Mucosa of descending colon (tissue), 3 donors: Measurements from ENCODE around the gene FRMD4A. TPM values are rescaled to one million over a fixed set of nuclear protein-coding genes. Genes with fewer than 3 reads are reported as not detected.
A peak's percentile ranks its signal among the peaks of the same experiment; 100 is the strongest.

Source experiments
- ATAC-seq: fragments of 200-7000 bp; cut with Tn5 transposase; one replicate; pipeline ENCODE4 v1.9.1; 2020; ENCODE audit warnings: mild to moderate bottlenecking, moderate library complexity
- DNase-seq, 3 donors: peaks; one replicate each; pipeline ENCODE4 v3.0.0-alpha.2; 2020
- H3K36me3 ChIP-seq: fragments of 200-600 bp; one replicate; pipeline ENCODE4 v1.8.0; 2021; ENCODE audit warnings: low read depth, mild to moderate bottlenecking
- H3K4me1 ChIP-seq: fragments of 200-600 bp; one replicate; pipeline ENCODE4 v1.8.0; 2021; ENCODE audit warnings: low read depth, mild to moderate bottlenecking
- H3K4me3 ChIP-seq: fragments of 200-600 bp; one replicate; pipeline ENCODE4 v1.8.0; 2021; ENCODE audit warnings: mild to moderate bottlenecking
- H3K9me3 ChIP-seq: fragments of 200-600 bp; one replicate; pipeline ENCODE4 v1.8.0; 2021; ENCODE audit warnings: mild to moderate bottlenecking
- CTCF ChIP-seq: fragments of 200-600 bp; IDR thresholded peaks from one replicate; pipeline ENCODE4 v1.8.0; 2022; ENCODE audit warnings: antibody characterized with exemption, mild to moderate bottlenecking
- intact Hi-C, 2 donors: fragments of 100-400 bp; cut with DNase I in 1 of 2; cut with micrococcal nuclease in 1 of 2; formaldehyde crosslinking; loops; one replicate each; pipeline versions ENCODE4 v1.11.0 to v1.11.1; 2022; cut with DNase I, micrococcal nuclease
- total RNA-seq, 3 donors: library from RNA; stranded (reverse); fragmentation: NEBNext Ultra II Directional in 2 of 3; extraction: Animal tissue kit (Norgen Biotek cat#: 25700) in 2 of 3; gene quantifications; one replicate each; pipeline versions ENCODE4 v1.2.1 to v1.2.4, GENCODE V29; 2021 to 2023
- donor health status: DM: no; HTN: no; CAD: no; lungs with moderate emphysema.
- donor health status: DM: no; HTN: no; CAD: no.
- donor health status: DM: no; HTN: yes; CAD: no.

Gene FRMD4A
- total RNA-seq, 3 donors from 2014 or later = 9.8 to 40.6 (median 17.2) TPM

DNA sequence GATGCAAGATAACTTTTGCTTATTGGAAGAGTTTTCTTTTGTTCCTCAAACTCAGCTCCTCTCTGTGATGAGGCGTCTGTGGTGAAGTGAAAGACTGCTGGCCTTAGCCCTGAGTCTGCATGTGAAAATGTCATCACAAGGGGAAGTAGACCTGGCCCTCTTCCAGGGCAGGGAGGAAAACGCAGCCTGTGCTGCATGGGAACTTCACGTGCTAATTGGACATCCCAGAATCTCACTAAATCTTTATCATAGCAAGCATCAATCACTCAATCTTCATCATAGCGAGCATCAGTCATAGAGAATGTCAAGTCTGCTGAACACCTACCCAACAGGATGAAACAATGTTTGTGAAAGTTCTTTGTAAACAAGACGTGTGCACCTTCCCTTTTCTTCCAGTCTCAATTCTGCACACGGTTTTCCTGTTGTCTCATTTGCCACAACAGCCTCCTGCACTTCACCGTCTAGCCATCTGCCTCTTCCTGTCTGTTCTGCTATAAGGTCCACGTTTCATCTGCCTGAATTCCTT, 314.6 kb downstream of the FRMD4A start:
- DNase-seq = peak in 1 of 3 donors; percentile 45
- no peak for TF ChIP-seq CTCF
- Histone ChIP-seq H3K9me3 (no peaks in the 10 kb centered on the region), H3K4me3 (no peak overlapping the region), H3K36me3 (no peaks in the 10 kb centered on the region), H3K4me1 (no peaks in the 10 kb centered on the region)
- intact Hi-C loops = no loop called here
- peak; percentile 40 for ATAC-seq

DNA sequence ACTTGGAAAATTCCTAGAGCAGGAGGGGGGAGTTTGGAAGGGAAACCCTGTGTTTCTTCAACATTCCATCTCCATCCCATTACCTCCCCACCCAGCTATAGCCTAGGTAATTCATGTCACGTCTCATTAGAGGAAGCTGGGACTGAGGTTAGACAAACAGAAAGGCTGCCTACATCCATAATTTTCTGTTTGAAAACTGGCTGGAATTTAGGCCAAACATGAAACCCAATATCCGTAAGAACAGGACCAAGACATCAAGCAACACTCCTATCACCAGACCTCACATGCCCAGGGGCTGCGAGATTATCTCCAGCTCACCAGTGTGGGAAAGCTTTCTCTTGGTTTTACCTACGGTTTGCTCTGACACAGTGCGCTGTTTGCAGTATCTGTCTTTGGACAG, 316.3 kb downstream of the FRMD4A start:
- Histone ChIP-seq H3K4me1 (no peaks in the 10 kb centered on the region), H3K9me3 (no peaks in the 10 kb centered on the region), H3K4me3 (no peak overlapping the region), H3K36me3 (no peaks in the 10 kb centered on the region)
- DNase-seq (no peak), ATAC-seq (no peak)
- TF ChIP-seq CTCF = no peak
- intact Hi-C loops = no loop called here

GRCh38 chr10:14010769-14011574, 319.8 kb downstream of the FRMD4A start:
- Histone ChIP-seq H3K9me3 (no peaks in the 10 kb centered on the region), H3K4me1 (no peaks in the 10 kb centered on the region), H3K36me3 (no peaks in the 10 kb centered on the region), H3K4me3 (no peak overlapping the region)
- intact Hi-C loops = no loop called here
- TF ChIP-seq CTCF = no peak
- ATAC-seq = no peak
- DNase-seq = no peak

GRCh38 chr10:14010101-14010558, 320.6 kb downstream of the FRMD4A start:
- Histone ChIP-seq H3K9me3 (no peaks in the 10 kb centered on the region), H3K4me3 (no peak overlapping the region), H3K36me3 (no peaks in the 10 kb centered on the region), H3K4me1 (no peaks in the 10 kb centered on the region)
- intact Hi-C loops = no loop called here
- no peak for TF ChIP-seq CTCF
- ATAC-seq = no peak
- DNase-seq = no peak

DNA sequence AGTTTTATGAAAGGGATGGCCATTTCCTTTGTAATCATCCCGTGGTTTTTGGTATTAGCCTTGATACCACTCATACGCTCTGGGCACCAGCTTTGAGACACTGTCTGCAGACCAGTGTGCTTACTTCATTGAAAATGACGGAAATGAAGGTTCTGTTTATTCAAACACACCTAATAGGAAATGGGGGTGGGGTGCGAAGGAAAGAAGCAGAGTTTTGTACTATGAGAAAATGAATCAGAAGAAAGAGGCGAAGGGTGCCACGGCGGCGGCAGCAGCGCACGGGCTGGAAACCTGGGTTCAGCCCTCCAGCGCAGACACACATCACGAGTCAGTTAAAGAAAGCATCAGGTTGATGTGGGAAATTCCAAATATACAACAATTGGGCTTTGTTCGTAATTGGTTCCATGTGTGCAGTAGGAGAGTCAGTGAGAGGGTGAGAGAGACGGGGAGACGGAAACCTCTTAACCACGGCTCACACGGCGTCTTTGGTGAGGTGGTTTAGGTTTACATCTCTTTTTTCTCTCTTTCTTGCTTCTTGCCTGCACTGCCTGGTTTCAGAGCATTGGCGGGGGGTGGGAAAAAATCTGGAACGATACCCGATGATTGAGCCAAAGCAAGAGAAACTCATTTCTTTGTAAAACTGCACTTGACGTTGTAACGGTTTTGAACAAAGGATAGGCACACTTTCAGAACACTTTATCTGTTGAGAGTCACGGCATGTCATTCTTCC, 321.2 kb downstream of the FRMD4A start:
- TF ChIP-seq CTCF = no peak
- no peak overlapping the region for H3K4me3 ChIP-seq
- H3K9me3 ChIP-seq = no peaks in the 10 kb centered on the region
- ATAC-seq (peak; percentile 70), DNase-seq (peak in 1 of 3 donors; percentile 51)
- H3K36me3 ChIP-seq = no peaks in the 10 kb centered on the region
- intact Hi-C loops = no loop called here
- no peaks in the 10 kb centered on the region for H3K4me1 ChIP-seq
